Neural crest cell (in vitro differentiated cells): ENCODE measurements around the gene SUPT3H. TPM values are rescaled to one million over a fixed set of nuclear protein-coding genes. Genes with fewer than 3 reads are reported as not detected.

Experiments
- DNase-seq: peaks from one replicate; pipeline ENCODE4 v3.0.0; 2021; ENCODE audit warnings: low read depth, mixed read lengths, low spot score
- H3K27ac Mint-ChIP-seq: one replicate; pipeline ENCODE4 v1.8.0; 2021; ENCODE audit warnings: mild to moderate bottlenecking, mixed read lengths; ENCODE audit not compliant: unreplicated experiment
- H3K27me3 Mint-ChIP-seq: 2 replicates; pipeline ENCODE4 v1.8.0; 2021; ENCODE audit warnings: low read depth, mild to moderate bottlenecking, mixed read lengths
- H3K36me3 Mint-ChIP-seq: 2 replicates; pipeline ENCODE4 v1.8.0; 2021; ENCODE audit warnings: low read depth, mild to moderate bottlenecking, mixed read lengths
- H3K4me1 Mint-ChIP-seq: 2 replicates; pipeline ENCODE4 v1.8.0; 2021; ENCODE audit warnings: mixed read lengths
- H3K4me3 Mint-ChIP-seq: one replicate; pipeline ENCODE4 v1.8.0; 2021; ENCODE audit warnings: mild to moderate bottlenecking, mixed read lengths
- H3K9me3 Mint-ChIP-seq: 2 replicates; pipeline ENCODE4 v1.8.0; 2021; ENCODE audit warnings: mixed read lengths
- total RNA-seq: library from RNA; stranded (reverse); gene quantifications from 2 replicates; pipeline ENCODE4 v1.2.1, GENCODE V29; 2021
- TF ChIP-seq, protein P1 (sequence below): fragments of 200-600 bp; sonication (generic); conservative IDR thresholded peaks from 2 replicates; pipeline ENCODE4 v1.5.0; 2021; ENCODE audit warnings: antibody characterized with exemption, mild to moderate bottlenecking

The SUPT3H gene
- total RNA-seq, 1 donor from 2014 or later, result 17.0 TPM

DNA sequence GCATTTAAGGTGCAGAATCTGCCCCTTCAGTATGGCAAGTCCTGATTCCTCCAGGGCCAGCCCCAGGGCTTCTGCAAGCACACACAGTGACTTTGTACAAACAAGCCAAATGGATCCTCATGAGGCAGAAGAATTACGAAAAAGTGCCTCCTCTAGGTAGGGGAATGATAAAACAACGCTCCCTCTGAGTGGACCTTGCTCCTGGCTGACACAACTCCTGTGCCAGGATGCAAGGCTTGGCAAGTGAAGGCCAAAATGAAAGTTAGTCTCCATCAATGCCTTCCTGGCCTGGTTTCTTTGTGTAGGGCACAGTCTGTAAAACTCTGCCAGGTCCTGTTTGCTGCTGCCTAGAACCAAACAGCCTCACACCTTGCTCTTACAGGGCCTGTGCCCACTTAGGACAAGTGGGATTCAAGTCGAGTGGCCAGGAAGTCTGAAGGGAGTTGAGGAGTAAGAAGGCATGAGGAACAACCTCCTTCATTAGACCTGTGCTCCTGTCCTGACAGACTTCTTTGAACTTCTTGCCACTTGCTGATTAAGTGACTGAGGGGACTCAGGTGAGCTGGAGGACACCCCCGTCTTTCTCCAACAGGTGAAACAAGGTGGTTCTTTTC is 573.1 kb downstream of the SUPT3H start:
- no peak for DNase-seq
- Mint-ChIP-seq H3K4me3 (no peak overlapping the region), H3K27me3 (no peaks in the 10 kb centered on the region), H3K27ac (no peak overlapping the region), H3K9me3 (no peaks in the 10 kb centered on the region), H3K36me3 (no peaks in the 10 kb centered on the region), H3K4me1 (peaks cover 4% of the 10 kb centered on the region)
- TF ChIP-seq, protein P1, sequence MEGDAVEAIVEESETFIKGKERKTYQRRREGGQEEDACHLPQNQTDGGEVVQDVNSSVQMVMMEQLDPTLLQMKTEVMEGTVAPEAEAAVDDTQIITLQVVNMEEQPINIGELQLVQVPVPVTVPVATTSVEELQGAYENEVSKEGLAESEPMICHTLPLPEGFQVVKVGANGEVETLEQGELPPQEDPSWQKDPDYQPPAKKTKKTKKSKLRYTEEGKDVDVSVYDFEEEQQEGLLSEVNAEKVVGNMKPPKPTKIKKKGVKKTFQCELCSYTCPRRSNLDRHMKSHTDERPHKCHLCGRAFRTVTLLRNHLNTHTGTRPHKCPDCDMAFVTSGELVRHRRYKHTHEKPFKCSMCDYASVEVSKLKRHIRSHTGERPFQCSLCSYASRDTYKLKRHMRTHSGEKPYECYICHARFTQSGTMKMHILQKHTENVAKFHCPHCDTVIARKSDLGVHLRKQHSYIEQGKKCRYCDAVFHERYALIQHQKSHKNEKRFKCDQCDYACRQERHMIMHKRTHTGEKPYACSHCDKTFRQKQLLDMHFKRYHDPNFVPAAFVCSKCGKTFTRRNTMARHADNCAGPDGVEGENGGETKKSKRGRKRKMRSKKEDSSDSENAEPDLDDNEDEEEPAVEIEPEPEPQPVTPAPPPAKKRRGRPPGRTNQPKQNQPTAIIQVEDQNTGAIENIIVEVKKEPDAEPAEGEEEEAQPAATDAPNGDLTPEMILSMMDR, result no peak

DNA sequence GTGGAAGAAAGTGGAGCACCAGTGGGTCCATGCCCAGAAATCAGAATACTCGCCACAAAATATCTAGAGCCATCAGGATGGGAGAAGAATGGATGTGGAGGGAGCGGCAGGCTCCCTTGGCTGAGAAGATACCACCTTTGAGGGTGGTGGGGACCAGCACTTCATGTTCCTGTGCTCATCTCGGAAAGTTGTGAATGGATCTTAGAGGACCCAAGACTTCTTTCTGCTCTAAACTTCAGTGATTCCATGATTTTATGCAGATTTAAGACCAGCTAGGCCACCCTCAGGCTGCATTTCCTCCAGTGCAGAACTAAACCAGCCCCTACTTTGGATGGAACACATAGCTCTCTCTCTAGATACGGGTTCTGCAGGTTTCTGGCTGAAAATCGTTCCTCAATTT is 573.7 kb downstream of the SUPT3H start:
- Mint-ChIP-seq H3K36me3 (no peaks in the 10 kb centered on the region), H3K9me3 (no peaks in the 10 kb centered on the region), H3K4me3 (no peak overlapping the region), H3K27me3 (no peaks in the 10 kb centered on the region), H3K27ac (no peak overlapping the region), H3K4me1 (peaks cover 4% of the 10 kb centered on the region)
- TF ChIP-seq, protein P1, result no peak
- DNase-seq, result no peak

DNA sequence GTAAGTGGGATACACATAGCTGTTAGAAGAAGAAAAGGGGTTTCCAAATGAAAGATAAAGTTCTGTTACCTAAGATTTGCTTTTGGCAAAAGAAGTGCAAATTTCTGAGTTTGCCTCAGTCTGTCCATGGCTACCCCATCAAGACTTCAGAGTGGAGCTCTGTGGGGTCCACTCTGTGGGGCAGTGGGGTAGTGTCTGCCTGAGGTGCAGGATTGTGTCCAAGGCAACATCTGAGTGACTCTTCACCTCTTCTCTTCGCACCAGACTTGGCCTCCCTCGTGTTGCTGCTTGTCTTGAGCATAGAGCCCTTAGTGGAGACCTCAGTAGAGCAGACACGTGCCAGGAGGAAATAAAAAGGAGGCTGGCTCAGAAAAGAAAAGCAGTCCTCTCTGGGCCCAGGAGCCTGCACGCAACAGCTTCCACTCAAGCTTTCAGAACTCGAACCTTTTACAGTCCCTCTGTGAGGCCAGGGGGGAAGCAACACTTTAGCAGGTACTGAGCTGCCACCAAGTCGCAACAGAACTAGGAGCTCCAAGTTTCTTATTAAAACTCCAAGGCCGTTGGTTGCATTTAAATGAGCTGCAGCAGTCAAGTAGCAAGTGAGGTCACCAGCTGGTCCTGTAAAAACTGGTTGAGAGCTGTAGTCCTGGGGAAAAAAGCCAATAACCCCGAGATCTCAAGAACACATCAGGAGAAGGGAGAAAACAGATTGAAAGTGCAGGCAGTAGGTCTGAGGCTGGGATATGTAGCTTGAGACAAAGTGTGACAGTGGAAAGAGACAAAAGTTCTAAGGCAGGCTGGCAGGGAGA is 576.7 kb downstream of the SUPT3H start:
- no peak overlapping the region for H3K4me3 Mint-ChIP-seq
- peaks cover 18% of the 10 kb centered on the region for H3K4me1 Mint-ChIP-seq
- H3K27me3 Mint-ChIP-seq, result no peaks in the 10 kb centered on the region
- TF ChIP-seq, protein P1, result no peak
- no peaks in the 10 kb centered on the region for H3K9me3 Mint-ChIP-seq
- no peaks in the 10 kb centered on the region for H3K36me3 Mint-ChIP-seq
- H3K27ac Mint-ChIP-seq, result no peak overlapping the region
- no peak for DNase-seq

DNA sequence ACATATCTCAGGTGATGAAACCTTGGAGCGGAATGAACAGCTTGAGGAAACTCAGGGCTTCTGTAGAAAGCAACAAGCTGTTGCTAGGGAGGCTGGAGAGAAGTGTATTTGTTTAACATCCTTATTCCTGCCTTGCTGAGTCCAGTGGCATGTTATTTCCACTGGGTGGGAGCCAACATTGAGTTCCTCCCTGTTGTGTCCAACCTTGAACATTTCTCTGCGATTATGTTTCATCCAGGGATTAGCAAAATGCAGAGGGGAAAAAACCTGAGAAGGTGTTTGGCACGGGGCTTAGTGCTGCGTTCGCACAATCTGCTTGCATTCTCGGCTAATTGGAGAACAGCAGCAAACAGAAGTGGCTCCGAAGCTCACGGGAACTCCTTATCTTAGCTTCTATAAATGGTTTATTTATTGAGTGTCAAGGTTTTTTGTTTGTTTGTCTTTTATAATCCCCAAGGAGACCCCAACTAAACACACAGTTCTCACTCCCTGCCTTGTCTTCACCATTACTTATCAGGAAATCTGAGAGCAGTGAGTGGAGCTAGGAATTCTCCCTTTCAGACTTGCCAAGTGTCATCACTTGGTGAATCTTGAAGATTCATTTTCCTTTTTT is 577.5 kb downstream of the SUPT3H start:
- H3K27ac Mint-ChIP-seq, result peak overlapping the region; percentile 45
- H3K36me3 Mint-ChIP-seq, result no peaks in the 10 kb centered on the region
- H3K27me3 Mint-ChIP-seq, result no peaks in the 10 kb centered on the region
- peaks cover 18% of the 10 kb centered on the region for H3K4me1 Mint-ChIP-seq
- TF ChIP-seq, protein P1, result no peak
- no peak overlapping the region for H3K4me3 Mint-ChIP-seq
- no peaks in the 10 kb centered on the region for H3K9me3 Mint-ChIP-seq
- DNase-seq, result no peak

DNA sequence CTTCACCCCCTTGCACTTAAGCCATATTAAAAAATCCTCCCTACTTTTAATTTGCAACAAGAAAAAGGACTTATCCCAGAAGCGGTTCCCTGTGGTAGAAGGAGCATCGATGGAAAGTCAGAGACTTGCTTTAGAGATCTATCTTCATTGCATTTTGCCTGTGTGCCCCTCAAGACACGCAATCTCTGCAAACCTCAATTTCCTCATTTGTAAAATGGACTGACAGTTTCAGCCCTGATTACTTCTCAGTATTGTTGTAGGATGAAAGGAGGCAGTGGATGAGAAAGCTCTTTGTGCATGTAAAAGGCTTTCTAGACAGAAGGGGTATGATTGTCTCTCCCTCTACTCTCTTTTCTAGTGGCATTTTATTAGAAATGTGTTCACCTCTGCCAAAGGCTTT is 580.0 kb downstream of the SUPT3H start:
- TF ChIP-seq, protein P1, result no peak
- H3K27me3 Mint-ChIP-seq, result no peaks in the 10 kb centered on the region
- no peak overlapping the region for H3K4me3 Mint-ChIP-seq
- H3K9me3 Mint-ChIP-seq, result peaks cover 4% of the 10 kb centered on the region
- H3K27ac Mint-ChIP-seq, result no peak overlapping the region
- no peak for DNase-seq
- no peaks in the 10 kb centered on the region for H3K36me3 Mint-ChIP-seq
- peaks cover 43% of the 10 kb centered on the region for H3K4me1 Mint-ChIP-seq
